GM21381 (cell line): ENCODE results near the gene PDK3.

Experiments used
- ATAC-seq: cut with Tn5 transposase; IDR thresholded peaks from one replicate; pipeline ENCODE4 v1.9.1; 2021; ENCODE audit warnings: mild to moderate bottlenecking, moderate library complexity; ENCODE audit not compliant: unreplicated experiment

PDK3 gene

DNA sequence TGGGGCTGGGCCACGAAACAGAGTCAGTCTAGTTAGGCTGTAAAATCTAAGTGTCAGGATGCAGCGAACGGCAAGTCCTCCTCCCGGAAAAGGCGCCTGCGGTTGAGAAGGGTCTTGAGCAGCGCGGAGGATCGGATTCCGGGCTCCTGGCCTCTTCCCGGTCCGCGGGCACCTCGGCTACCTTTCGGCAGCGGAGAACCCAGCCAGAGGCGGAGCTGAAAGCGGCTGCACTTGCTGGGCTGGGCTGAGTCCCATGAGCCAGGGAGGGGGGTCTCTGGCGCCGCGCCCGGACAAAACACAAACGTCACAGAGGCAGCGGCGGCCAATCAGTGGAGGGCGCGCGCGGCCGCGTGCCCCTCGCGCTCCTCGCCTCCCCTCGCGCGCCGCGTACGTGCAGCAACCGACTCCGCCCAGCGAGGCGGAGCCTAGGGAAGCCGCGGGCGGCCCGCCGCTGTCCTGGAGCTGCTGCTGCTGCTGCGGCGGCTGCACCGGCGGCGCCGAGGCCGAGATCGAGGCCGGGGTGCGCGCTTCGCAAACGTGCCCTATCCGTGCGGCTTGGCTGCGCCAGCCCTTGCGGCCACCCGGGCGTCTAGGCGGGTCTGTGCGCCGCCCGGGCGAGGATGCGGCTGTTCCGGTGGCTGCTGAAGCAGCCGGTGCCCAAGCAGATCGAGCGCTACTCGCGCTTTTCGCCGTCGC lies at the start of gene PDK3:
TSS of gene PDK3 (plus strand) at position 451 of the 696 bp plus-strand sequence. CDS start at position 621, 170 bp downstream.
- ATAC-seq: peak; percentile 97

- ATAC-seq: no peak
These were observed 49.2 kb upstream of the PDK3 start for GRCh38 chrX:24415921-24416320.

DNA sequence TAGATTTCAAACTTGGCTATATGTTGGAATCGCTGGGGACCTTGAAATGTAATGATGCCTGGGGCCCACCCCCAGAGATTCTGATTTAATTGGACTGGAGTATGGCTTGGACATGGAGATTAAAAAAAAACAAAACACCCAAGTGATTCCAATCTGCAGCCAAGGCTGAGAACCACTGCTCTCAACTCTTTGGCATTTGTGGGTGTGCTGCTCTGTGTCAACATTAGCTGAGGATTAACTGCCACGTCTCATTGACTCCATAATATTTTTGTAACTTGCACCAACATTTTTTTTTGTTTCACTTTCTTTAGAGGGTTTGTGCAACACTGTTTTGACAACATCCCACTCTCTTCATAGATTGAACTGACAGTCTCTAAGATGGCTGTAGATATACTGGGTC lies 41.1 kb upstream of the PDK3 start:
- ATAC-seq: no peak

DNA sequence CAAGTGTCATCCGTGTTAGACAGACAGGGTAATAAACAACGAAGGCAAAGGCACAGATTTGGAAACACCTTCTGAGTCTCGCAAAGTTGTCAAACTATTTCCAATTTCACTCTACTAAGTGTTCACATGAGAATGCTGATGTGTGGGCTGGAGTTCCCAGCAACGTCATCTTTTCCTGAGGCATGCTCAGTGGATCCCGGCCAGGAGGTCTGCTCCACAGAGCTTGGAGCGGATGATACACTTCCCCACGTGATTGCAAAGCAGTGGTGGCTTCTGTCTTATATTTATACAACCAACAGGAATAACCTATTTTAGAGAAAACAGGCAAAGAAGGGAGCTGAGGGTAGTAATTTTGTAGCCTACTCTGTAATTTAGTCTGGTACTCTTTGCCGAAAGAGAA lies 40.1 kb upstream of the PDK3 start:
- ATAC-seq: no peak

DNA sequence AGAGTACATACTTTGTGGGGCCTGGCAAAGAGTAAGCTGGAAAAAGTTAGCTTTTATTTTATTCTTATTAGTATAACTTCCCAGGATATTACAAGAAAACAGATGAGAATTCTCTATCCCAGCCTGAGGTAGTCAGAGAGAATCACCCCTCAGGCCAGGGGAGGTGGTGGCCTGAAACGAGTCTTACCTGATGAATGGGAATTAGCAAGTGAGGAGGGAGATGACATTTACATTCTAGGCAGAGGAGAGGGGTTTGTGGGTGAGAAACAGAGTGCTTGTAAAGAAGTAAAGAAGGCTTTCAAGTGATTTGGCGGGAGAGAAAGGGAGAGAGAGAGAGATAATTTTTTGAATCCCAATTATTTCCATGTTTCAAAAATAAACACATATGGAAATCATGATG lies 39.3 kb upstream of the PDK3 start:
- ATAC-seq: no peak

DNA sequence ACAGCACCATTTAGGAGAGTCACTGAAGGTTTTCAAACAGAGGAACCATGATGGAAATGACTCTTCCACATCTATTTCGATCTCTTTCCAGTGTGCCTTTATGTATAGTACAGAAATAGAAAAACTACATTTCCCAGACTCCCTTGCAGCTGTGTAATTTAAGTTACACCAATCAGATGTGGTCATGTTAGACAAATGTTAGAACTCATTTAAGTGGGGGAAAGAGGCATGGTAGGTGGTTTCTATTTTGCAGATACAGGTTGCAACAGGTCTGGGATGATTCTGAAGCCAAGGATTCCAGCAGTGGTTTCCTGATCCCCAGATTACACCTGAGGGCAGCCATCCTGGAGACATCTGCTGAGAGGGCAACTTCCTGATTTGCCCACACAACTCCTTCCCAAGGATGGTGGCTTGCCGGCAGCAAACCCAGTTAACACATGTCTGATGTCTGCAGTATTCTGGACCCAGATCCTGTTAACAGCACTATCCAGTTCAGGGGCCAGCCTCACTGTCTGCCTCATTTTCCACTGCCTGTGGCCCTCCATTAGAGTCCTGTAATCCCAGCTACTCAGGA lies 38.7 kb upstream of the PDK3 start:
- ATAC-seq: no peak

GRCh38 chrX:24426921-24427746 lies 38.0 kb upstream of the PDK3 start:
- no peak for ATAC-seq

DNA sequence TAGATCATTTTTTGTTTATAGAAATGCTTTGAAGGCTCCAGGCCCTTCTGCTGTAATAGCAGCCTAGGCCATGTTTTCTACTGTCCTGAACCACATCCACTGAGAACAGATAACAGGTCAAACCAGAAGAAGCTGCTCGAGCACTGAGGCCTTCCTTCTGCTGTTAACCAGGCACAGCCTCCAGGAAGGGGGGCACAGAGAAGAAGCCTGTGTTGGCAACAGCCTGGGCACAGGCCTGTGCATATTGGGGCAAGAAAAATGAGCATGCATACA lies 37.4 kb upstream of the PDK3 start:
- ATAC-seq: no peak

DNA sequence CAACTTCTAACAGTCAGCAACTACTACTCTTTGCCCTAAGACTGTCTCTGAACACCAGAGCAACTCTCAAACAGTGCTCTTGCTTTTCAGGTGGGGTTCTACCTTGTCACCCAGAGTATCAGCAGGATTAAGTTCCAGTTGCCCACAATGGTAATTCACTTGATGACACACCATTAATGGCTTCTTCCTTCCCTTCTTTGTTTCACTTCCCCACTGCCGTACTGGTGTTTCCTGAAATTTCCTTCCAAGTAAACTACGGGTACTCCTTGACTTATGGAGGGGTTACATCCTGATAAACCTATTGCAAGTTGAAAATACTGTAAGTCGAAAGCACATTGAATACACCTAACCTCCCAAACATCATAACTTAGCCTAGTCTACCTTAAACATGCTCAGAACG lies 36.6 kb upstream of the PDK3 start:
- ATAC-seq: no peak

GRCh38 chrX:24435060-24435459 lies 30.0 kb upstream of the PDK3 start:
- no peak for ATAC-seq

GRCh38 chrX:24443918-24444317 lies 21.2 kb upstream of the PDK3 start:
- ATAC-seq: no peak

DNA sequence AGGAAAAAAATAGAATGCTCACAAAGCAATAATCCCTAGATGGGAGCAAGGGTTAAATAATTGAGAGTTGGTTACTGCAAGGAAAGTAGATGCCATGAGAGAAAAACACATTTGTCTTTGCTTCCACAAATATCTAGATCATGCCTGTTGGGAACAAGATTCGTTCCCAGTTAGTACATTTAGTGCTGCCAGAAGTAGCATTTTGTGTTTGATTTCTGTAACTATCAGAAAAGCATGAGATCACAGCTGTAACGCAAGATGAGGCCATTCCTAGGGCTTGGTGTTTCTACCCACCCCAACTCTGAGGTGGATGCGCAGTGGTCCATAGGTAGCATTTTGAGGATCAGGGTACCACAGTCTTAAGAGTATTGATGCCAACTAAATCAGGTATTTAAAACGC lies 20.4 kb upstream of the PDK3 start:
- ATAC-seq: no peak

GRCh38 chrX:24448762-24449250 lies 16.3 kb upstream of the PDK3 start:
- ATAC-seq: no peak

DNA sequence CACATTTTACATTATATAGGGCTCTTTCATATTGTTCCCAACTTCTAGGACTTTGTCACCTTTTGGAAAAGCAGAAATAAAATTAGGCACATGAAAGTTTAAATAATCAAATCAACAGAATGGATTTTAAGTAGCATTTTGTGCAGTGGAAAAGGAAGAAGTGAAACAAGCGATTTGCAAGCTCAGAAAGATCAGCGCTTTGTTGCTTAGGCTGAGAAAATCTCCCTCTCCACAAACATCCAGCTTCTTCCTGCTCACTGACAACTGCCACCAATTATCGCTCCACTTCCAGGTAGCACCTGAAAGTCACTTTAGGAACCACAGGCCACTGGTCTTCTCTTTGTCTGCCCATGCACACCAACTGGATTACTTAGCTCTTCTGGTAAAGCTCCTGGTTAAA lies 2.0 kb upstream of the PDK3 start:
- no peak for ATAC-seq

DNA sequence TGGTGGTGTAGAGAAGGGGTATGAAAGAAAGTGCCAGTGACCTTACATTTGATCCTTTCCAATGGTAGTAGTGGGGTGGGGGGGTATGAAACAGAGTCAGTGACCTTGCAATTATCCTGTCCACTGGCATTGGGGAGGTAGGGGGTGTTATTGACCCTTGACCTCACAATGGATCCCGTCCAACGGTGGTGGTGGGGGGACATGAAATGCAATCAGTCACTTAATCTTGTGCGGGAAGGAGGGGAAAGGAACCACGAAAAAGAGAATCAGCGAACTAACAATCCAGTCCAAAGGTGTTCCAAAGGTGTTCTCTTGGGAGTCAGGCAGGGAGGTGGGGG lies 619 bp upstream of the PDK3 start:
- ATAC-seq: no peak

DNA sequence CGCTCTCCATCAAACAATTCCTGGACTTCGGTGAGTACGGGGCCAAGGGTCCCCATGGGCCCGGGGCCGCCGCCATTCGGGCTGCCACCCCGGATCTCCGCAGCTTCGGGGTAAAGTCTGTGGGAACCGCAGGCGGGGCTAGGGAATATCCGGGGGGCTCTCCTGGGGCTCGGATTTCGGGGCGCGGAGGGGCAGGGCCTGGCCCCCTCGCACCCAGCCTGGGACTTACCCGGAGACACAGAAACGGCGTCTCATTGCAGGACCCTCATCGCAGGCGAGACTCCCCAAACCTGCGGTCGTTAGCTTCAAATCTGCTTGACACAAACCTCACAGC lies 413 bp downstream of the PDK3 start:
- no peak for ATAC-seq

DNA sequence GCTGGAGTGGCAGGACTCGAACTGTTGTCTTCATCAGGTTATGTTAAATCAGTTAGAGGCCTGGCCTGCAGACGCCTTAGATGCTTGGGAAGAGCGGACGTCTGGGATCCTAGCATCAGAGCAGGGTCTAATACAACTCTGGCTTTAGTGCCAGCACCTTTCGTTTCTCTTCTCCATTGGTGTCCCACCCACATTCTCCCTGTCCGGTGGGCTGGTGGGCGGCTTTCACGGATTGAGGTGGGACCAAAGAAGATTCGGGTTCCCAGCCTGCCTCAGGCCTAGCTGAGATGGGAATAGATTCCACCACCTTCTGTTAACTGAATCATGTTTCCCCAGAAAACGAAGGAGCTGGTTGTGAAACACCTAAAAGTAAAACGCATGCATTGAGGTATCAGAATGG lies 939 bp downstream of the PDK3 start:
- ATAC-seq: no peak

DNA sequence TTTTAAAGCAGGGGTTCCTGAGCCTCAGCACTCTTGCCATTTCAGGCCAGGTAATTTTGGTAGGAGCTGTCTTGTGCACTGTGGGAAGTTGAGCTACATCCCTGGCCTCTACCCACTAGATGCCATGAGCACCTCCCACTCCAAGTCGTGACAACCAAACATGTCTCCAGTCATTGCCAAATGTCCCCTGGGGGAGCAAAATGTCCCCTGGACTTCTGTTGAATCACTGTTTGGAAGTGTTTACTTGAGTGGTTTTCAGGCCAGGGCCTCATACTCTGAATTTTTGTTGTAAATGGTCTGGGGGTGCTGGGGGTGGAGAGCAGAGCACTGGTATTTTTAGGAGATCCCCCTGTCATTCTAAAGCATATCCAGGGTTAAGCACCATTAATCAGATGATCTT lies 3.2 kb downstream of the PDK3 start:
- ATAC-seq: no peak

DNA sequence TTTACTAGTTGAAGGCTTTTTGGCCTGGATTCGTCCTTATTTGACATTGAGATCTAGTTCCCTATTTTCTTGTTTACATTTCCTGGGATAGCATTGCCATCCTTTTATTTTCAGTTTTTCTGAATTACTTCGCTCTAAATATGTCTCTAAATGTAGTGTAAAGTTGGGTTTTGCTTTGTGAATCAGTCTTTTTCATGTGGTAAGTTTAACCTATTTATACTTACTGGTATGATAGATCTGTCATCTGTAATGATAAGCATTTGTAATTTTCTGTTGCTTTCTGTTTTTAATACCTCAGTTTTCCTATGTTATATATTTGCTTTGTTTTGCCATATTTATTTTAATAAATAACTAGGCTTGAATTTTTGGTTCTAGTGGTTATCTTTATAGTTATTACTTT lies 6.7 kb downstream of the PDK3 start:
- ATAC-seq: no peak

GRCh38 chrX:24475480-24475879 lies 10.4 kb downstream of the PDK3 start:
- ATAC-seq: no peak

DNA sequence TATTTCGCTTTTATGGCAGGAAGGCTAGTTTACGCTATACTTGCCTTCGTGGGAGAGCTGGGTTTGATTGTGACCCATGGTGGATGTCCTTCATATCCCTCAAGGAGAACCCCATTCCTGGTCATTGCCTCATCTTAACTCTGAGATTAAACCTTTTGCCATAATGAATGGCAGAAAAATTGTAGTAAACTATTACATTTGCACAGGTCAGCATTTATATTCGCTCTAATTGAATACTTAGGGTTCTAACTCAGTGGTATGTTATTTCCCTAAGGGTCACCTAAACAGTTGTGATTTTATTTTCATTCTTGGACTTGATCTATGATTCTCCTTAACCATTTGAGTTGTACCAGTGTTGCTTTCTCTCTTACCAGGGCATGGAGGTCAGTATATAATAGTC lies 13.4 kb downstream of the PDK3 start:
- ATAC-seq: no peak

DNA sequence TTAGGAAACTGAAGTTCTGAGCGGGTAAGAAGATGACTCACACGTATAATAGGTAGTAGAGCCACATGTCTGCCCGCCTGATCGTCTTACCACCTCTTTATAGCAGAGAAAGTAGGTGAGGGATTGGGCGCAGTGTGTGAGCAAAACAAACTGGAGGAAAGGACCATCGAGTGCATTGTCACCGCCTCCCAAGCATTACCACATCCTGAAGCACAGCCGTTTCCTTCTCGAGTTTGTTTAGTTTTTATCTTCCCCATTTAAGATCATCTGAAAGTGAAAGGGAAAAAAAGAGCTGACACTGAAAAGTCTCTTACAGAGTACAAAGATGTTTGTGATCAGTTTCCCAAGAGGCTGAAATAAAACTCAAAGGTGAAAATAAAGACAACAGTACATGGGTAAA lies 14.8 kb downstream of the PDK3 start:
- peak; percentile 93 for ATAC-seq
